Measurements from ENCODE around the gene CPVL.

DNA sequence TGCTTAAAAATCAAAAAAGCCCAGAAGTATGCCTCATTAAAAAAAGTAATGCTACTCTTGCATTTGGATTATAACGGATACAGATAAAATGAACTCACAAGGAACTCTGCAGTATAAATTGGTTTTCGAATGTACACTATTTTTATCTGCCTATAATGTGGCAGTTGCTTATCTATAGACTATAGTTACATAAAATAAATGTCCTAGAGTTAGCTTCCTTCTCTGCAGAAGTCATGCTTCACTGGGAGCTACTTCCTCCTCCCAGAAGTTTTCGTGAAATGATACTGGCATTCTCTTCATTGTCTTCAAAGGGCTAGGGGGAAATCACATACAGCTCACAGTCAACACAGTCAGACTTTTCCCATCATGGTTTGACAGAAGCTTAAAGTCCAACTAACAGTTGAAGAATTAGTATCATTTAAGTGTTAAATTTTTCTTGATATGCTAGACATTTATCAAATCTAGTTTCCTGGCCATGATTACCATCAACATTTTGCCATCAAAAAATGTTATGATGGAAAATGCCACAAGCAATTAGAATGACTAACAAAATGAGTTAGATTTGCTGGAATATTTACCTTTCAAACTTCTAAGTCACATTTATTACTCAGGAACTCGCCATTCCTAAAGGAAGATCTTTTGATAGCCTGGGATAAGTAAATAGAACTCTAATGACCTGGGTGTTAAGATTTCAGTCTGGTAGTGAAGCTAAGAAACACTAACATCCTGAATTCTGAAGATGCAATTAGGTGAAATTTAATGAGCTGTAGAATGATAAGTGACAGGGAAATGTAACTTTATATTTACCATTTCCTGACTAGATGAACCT, 100.9 kb downstream of the CPVL start:
- no peak for TF ChIP-seq POLR2A (IDR thresholded peaks at IDR 0.05)
- TF ChIP-seq, protein P1, sequence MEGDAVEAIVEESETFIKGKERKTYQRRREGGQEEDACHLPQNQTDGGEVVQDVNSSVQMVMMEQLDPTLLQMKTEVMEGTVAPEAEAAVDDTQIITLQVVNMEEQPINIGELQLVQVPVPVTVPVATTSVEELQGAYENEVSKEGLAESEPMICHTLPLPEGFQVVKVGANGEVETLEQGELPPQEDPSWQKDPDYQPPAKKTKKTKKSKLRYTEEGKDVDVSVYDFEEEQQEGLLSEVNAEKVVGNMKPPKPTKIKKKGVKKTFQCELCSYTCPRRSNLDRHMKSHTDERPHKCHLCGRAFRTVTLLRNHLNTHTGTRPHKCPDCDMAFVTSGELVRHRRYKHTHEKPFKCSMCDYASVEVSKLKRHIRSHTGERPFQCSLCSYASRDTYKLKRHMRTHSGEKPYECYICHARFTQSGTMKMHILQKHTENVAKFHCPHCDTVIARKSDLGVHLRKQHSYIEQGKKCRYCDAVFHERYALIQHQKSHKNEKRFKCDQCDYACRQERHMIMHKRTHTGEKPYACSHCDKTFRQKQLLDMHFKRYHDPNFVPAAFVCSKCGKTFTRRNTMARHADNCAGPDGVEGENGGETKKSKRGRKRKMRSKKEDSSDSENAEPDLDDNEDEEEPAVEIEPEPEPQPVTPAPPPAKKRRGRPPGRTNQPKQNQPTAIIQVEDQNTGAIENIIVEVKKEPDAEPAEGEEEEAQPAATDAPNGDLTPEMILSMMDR (IDR thresholded peaks at IDR 0.05) = no peak
- no peak for TF ChIP-seq EP300 (IDR thresholded peaks at IDR 0.05)

Measured in tibial nerve (tissue), 4 donors.